ENCODE data around the gene BCORL1. TPM values are rescaled to one million over a fixed set of nuclear protein-coding genes. Genes with fewer than 3 reads are reported as not detected.

Gene BCORL1
- total and polyA plus RNA-seq, 4 donors = 4.8 to 15.5 (median 9.5) TPM

GRCh38 chrX:130005089-130005807 is 22.8 kb downstream of the BCORL1 start:
- DNase-seq (ENCODE audit: low read depth in 4 of 6, low spot score in 6 of 6) = no peak
- Histone ChIP-seq H3K27ac (ENCODE audit: low read depth, low read length) (no peak overlapping the region), H3K36me3 (ENCODE audit: control insufficient read depth, insufficient read depth, low read length) (peaks cover 6% of the 10 kb centered on the region), H3K27me3 (ENCODE audit: control insufficient read depth, insufficient read depth, low read length) (no peaks in the 10 kb centered on the region), H3K4me1 (ENCODE audit: control insufficient read depth, insufficient read depth, low read length) (no peaks in the 10 kb centered on the region), H3K9me3 (ENCODE audit: control insufficient read depth, insufficient read depth, low read length) (no peaks in the 10 kb centered on the region), H3K4me3 (ENCODE audit: low read depth, low read length) (no peak overlapping the region)
- WGBS (ENCODE audit: insufficient coverage) = 81% methylated on average over 11 of the region's 13 CpGs

- 59% methylated on average over 7 of the region's 10 CpGs for WGBS (ENCODE audit: insufficient coverage)
Measured at GRCh38 chrX:130009658-130010223, 27.3 kb downstream of the BCORL1 start.

GRCh38 chrX:130012683-130013082 is 30.2 kb downstream of the BCORL1 start:
- Histone ChIP-seq H3K36me3 (ENCODE audit: control insufficient read depth, insufficient read depth, low read length) (peaks cover 43% of the 10 kb centered on the region), H3K4me1 (ENCODE audit: control insufficient read depth, insufficient read depth, low read length) (no peaks in the 10 kb centered on the region), H3K4me3 (ENCODE audit: low read depth, low read length) (no peak overlapping the region), H3K9me3 (ENCODE audit: control insufficient read depth, insufficient read depth, low read length) (no peaks in the 10 kb centered on the region), H3K27ac (ENCODE audit: low read depth, low read length) (no peak overlapping the region), H3K27me3 (ENCODE audit: control insufficient read depth, insufficient read depth, low read length) (no peaks in the 10 kb centered on the region)
- 76% methylated on average over 10 of the region's 10 CpGs for WGBS (ENCODE audit: insufficient coverage)
- DNase-seq (ENCODE audit: low read depth in 4 of 6, low spot score in 6 of 6) = no peak

More at GRCh38 chrX:130009658-130010223, 27.3 kb downstream of the BCORL1 start:
- Histone ChIP-seq H3K9me3 (ENCODE audit: control insufficient read depth, insufficient read depth, low read length) (no peaks in the 10 kb centered on the region), H3K36me3 (ENCODE audit: control insufficient read depth, insufficient read depth, low read length) (peaks cover 29% of the 10 kb centered on the region), H3K27ac (ENCODE audit: low read depth, low read length) (no peak overlapping the region), H3K4me1 (ENCODE audit: control insufficient read depth, insufficient read depth, low read length) (no peaks in the 10 kb centered on the region), H3K27me3 (ENCODE audit: control insufficient read depth, insufficient read depth, low read length) (no peaks in the 10 kb centered on the region), H3K4me3 (ENCODE audit: low read depth, low read length) (no peak overlapping the region)
- DNase-seq (ENCODE audit: low read depth in 4 of 6, low spot score in 6 of 6) = no peak

- H3K4me1 ChIP-seq (ENCODE audit: control insufficient read depth, insufficient read depth, low read length) = no peaks in the 10 kb centered on the region
- H3K9me3 ChIP-seq (ENCODE audit: control insufficient read depth, insufficient read depth, low read length) = no peaks in the 10 kb centered on the region
- WGBS (ENCODE audit: insufficient coverage) = 79% methylated on average over 12 of the region's 14 CpGs
- no peak overlapping the region for H3K4me3 ChIP-seq (ENCODE audit: low read depth, low read length)
- no peak overlapping the region for H3K27ac ChIP-seq (ENCODE audit: low read depth, low read length)
- DNase-seq (ENCODE audit: low read depth in 4 of 6, low spot score in 6 of 6) = no peak
- H3K27me3 ChIP-seq (ENCODE audit: control insufficient read depth, insufficient read depth, low read length) = no peaks in the 10 kb centered on the region
- H3K36me3 ChIP-seq (ENCODE audit: control insufficient read depth, insufficient read depth, low read length) = peaks cover 43% of the 10 kb centered on the region
Measured at GRCh38 chrX:130013661-130014060, 31.2 kb downstream of the BCORL1 start.

GRCh38 chrX:130014356-130014755 is 31.9 kb downstream of the BCORL1 start:
- peaks cover 42% of the 10 kb centered on the region for H3K36me3 ChIP-seq (ENCODE audit: control insufficient read depth, insufficient read depth, low read length)
- no peaks in the 10 kb centered on the region for H3K4me1 ChIP-seq (ENCODE audit: control insufficient read depth, insufficient read depth, low read length)
- no peaks in the 10 kb centered on the region for H3K27me3 ChIP-seq (ENCODE audit: control insufficient read depth, insufficient read depth, low read length)
- H3K9me3 ChIP-seq (ENCODE audit: control insufficient read depth, insufficient read depth, low read length) = no peaks in the 10 kb centered on the region
- DNase-seq (ENCODE audit: low read depth in 4 of 6, low spot score in 6 of 6) = no peak
- no peak overlapping the region for H3K4me3 ChIP-seq (ENCODE audit: low read depth, low read length)
- no peak overlapping the region for H3K27ac ChIP-seq (ENCODE audit: low read depth, low read length)
- WGBS (ENCODE audit: insufficient coverage) = 81% methylated on average over 13 of the region's 13 CpGs

- Histone ChIP-seq H3K9me3 (ENCODE audit: control insufficient read depth, insufficient read depth, low read length) (no peaks in the 10 kb centered on the region), H3K4me3 (ENCODE audit: low read depth, low read length) (no peak overlapping the region), H3K4me1 (ENCODE audit: control insufficient read depth, insufficient read depth, low read length) (no peaks in the 10 kb centered on the region), H3K27ac (ENCODE audit: low read depth, low read length) (no peak overlapping the region), H3K27me3 (ENCODE audit: control insufficient read depth, insufficient read depth, low read length) (no peaks in the 10 kb centered on the region), H3K36me3 (ENCODE audit: control insufficient read depth, insufficient read depth, low read length) (peaks cover 42% of the 10 kb centered on the region)
- DNase-seq (ENCODE audit: low read depth in 4 of 6, low spot score in 6 of 6) = no peak
- WGBS (ENCODE audit: insufficient coverage) = 90% methylated on average over 12 of the region's 12 CpGs
Measured at GRCh38 chrX:130014770-130015169, 32.3 kb downstream of the BCORL1 start.

GRCh38 chrX:130015181-130015580 is 32.7 kb downstream of the BCORL1 start:
- no peaks in the 10 kb centered on the region for H3K27me3 ChIP-seq (ENCODE audit: control insufficient read depth, insufficient read depth, low read length)
- H3K4me1 ChIP-seq (ENCODE audit: control insufficient read depth, insufficient read depth, low read length) = no peaks in the 10 kb centered on the region
- no peak overlapping the region for H3K4me3 ChIP-seq (ENCODE audit: low read depth, low read length)
- H3K36me3 ChIP-seq (ENCODE audit: control insufficient read depth, insufficient read depth, low read length) = peaks cover 42% of the 10 kb centered on the region
- DNase-seq (ENCODE audit: low read depth in 4 of 6, low spot score in 6 of 6) = no peak
- no peaks in the 10 kb centered on the region for H3K9me3 ChIP-seq (ENCODE audit: control insufficient read depth, insufficient read depth, low read length)
- no peak overlapping the region for H3K27ac ChIP-seq (ENCODE audit: low read depth, low read length)
- 92% methylated on average over 15 of the region's 15 CpGs for WGBS (ENCODE audit: insufficient coverage)

GRCh38 chrX:130018143-130018542 is 35.7 kb downstream of the BCORL1 start:
- Histone ChIP-seq H3K9me3 (ENCODE audit: control insufficient read depth, insufficient read depth, low read length) (no peaks in the 10 kb centered on the region), H3K27ac (ENCODE audit: low read depth, low read length) (no peak overlapping the region), H3K36me3 (ENCODE audit: control insufficient read depth, insufficient read depth, low read length) (peaks cover 45% of the 10 kb centered on the region), H3K27me3 (ENCODE audit: control insufficient read depth, insufficient read depth, low read length) (no peaks in the 10 kb centered on the region), H3K4me1 (ENCODE audit: control insufficient read depth, insufficient read depth, low read length) (no peaks in the 10 kb centered on the region), H3K4me3 (ENCODE audit: low read depth, low read length) (no peak overlapping the region)
- 80% methylated on average over 1 of the region's 1 CpG for WGBS (ENCODE audit: insufficient coverage)
- no peak for DNase-seq (ENCODE audit: low read depth in 4 of 6, low spot score in 6 of 6)

- DNase-seq (ENCODE audit: low read depth in 4 of 6, low spot score in 6 of 6) = no peak
- Histone ChIP-seq H3K27ac (ENCODE audit: low read depth, low read length) (no peak overlapping the region), H3K4me3 (ENCODE audit: low read depth, low read length) (no peak overlapping the region), H3K27me3 (ENCODE audit: control insufficient read depth, insufficient read depth, low read length) (no peaks in the 10 kb centered on the region), H3K36me3 (ENCODE audit: control insufficient read depth, insufficient read depth, low read length) (peaks cover 29% of the 10 kb centered on the region), H3K9me3 (ENCODE audit: control insufficient read depth, insufficient read depth, low read length) (no peaks in the 10 kb centered on the region), H3K4me1 (ENCODE audit: control insufficient read depth, insufficient read depth, low read length) (no peaks in the 10 kb centered on the region)
- WGBS (ENCODE audit: insufficient coverage) = 74% methylated on average over 14 of the region's 15 CpGs
Measured at GRCh38 chrX:130020661-130021324, 38.4 kb downstream of the BCORL1 start.

All from spinal cord (tissue), 10 donors.